MM.1S (cell line): ENCODE measurements around the gene FPGS.

Experiments used
- DNase-seq: peaks from one replicate; pipeline ENCODE4 v3.0.0-alpha.2; 2015
- H2AFZ ChIP-seq: fragments of 300-600 bp; sonication (generic); 2 replicates; pipeline ENCODE4 v1.6.0; 2016; ENCODE audit warnings: antibody characterized with exemption, low read length
- H3F3A ChIP-seq: fragments of 300-600 bp; sonication (generic); 2 replicates; pipeline ENCODE4 v1.6.1; 2016; ENCODE audit warnings: mild to moderate bottlenecking, antibody characterized with exemption, low read length, moderate library complexity, mixed read lengths; ENCODE audit not compliant: insufficient read depth
- H3K27ac ChIP-seq: fragments of 300-600 bp; sonication (generic); 2 replicates; pipeline ENCODE4 v1.5.1; 2016; ENCODE audit warnings: mild to moderate bottlenecking, low read length
- H3K27me3 ChIP-seq: fragments of 300-600 bp; sonication (generic); replicated peaks from 2 replicates; pipeline ENCODE4 v1.6.0; 2016; ENCODE audit warnings: low read length; ENCODE audit not compliant: insufficient read depth
- H3K36me3 ChIP-seq: fragments of 300-600 bp; sonication (generic); replicated peaks from 2 replicates; pipeline ENCODE4 v1.6.1; 2016; ENCODE audit warnings: mild to moderate bottlenecking, low read length, mixed read lengths; ENCODE audit not compliant: insufficient read depth
- H3K4me1 ChIP-seq: fragments of 300-600 bp; sonication (generic); 2 replicates; pipeline ENCODE4 v1.6.1; 2016; ENCODE audit warnings: low read length, mixed read lengths
- H3K4me2 ChIP-seq: fragments of 300-600 bp; sonication (generic); 2 replicates; pipeline ENCODE4 v1.6.0; 2016; ENCODE audit warnings: low read depth, low read length
- H3K4me3 ChIP-seq: fragments of 300-600 bp; sonication (generic); 2 replicates; pipeline ENCODE4 v1.5.1; 2016; ENCODE audit warnings: low read length, mixed read lengths
- H3K79me2 ChIP-seq: fragments of 300-600 bp; sonication (generic); 2 replicates; pipeline ENCODE4 v1.6.1; 2016; ENCODE audit warnings: mixed run types, low read length, mixed read lengths
- H3K9ac ChIP-seq: fragments of 300-600 bp; sonication (generic); 2 replicates; pipeline ENCODE4 v1.6.1; 2016; ENCODE audit warnings: low read length, mixed read lengths
- H3K9me2 ChIP-seq: fragments of 300-600 bp; sonication (generic); replicated peaks from 2 replicates; pipeline ENCODE4 v1.6.1; 2016; ENCODE audit warnings: mild to moderate bottlenecking, low read length, mixed read lengths; ENCODE audit not compliant: insufficient read depth
- H3K9me3 ChIP-seq: fragments of 300-600 bp; sonication (generic); replicated peaks from 2 replicates; pipeline ENCODE4 v1.6.1; 2016; ENCODE audit warnings: mild to moderate bottlenecking, low read length, mixed read lengths; ENCODE audit not compliant: insufficient read depth
- H4K20me1 ChIP-seq: fragments of 300-600 bp; sonication (generic); 2 replicates; pipeline ENCODE4 v1.6.1; 2016; ENCODE audit warnings: mild to moderate bottlenecking, low read length, moderate library complexity, mixed read lengths; ENCODE audit not compliant: insufficient read depth
- EZH2 ChIP-seq: fragments of 300-600 bp; sonication (generic); optimal IDR thresholded peaks from 2 replicates; pipeline ENCODE3; 2017; ENCODE audit warnings: low read depth, mild to moderate bottlenecking, antibody characterized with exemption, low read length, mixed read lengths
- EZH2phosphoT487 ChIP-seq: fragments of 300-600 bp; sonication (generic); IDR thresholded peaks from 2 replicates; pipeline ENCODE4 v1.6.1; 2018; ENCODE audit warnings: antibody characterized with exemption, low read length
- TF ChIP-seq, protein P1 (sequence below): fragments of 300-600 bp; sonication (generic); IDR thresholded peaks from 2 replicates; pipeline ENCODE4 v1.5.1; 2016; ENCODE audit warnings: antibody characterized with exemption, low read length, mixed read lengths

The FPGS gene

DNA sequence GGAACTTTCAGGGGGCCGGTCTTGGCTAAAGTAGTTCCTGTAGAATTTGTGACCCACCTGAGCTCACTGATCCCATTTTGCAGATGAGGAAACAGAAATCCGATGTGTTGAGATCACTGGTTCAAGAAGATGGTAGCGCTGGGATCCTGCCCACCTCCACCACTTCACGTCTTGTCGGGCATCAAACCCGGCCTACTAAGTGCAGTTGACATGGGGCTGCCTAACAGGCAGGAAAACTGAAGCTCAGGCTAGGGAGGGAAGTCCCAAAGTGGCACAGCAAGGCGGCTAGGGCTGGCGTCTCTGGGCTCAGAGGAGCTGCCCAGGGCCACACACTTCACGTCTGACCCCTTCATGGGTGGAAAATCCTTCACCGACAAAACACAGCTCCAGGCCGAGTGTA, 52.3 kb downstream of the FPGS start:
- no peak overlapping the region for H3K9ac ChIP-seq
- no peak overlapping the region for H3K4me2 ChIP-seq
- H3F3A ChIP-seq: no peaks in the 10 kb centered on the region
- H3K27ac ChIP-seq: no peak overlapping the region
- no peak overlapping the region for H3K4me3 ChIP-seq
- H4K20me1 ChIP-seq: no peaks in the 10 kb centered on the region
- H3K36me3 ChIP-seq: no peaks in the 10 kb centered on the region
- H3K9me2 ChIP-seq: no peaks in the 10 kb centered on the region
- H2AFZ ChIP-seq: no peak overlapping the region
- no peaks in the 10 kb centered on the region for H3K27me3 ChIP-seq
- H3K9me3 ChIP-seq: no peaks in the 10 kb centered on the region
- H3K79me2 ChIP-seq: no peaks in the 10 kb centered on the region
- DNase-seq: no peak
- H3K4me1 ChIP-seq: no peaks in the 10 kb centered on the region
- TF ChIP-seq, protein P1, sequence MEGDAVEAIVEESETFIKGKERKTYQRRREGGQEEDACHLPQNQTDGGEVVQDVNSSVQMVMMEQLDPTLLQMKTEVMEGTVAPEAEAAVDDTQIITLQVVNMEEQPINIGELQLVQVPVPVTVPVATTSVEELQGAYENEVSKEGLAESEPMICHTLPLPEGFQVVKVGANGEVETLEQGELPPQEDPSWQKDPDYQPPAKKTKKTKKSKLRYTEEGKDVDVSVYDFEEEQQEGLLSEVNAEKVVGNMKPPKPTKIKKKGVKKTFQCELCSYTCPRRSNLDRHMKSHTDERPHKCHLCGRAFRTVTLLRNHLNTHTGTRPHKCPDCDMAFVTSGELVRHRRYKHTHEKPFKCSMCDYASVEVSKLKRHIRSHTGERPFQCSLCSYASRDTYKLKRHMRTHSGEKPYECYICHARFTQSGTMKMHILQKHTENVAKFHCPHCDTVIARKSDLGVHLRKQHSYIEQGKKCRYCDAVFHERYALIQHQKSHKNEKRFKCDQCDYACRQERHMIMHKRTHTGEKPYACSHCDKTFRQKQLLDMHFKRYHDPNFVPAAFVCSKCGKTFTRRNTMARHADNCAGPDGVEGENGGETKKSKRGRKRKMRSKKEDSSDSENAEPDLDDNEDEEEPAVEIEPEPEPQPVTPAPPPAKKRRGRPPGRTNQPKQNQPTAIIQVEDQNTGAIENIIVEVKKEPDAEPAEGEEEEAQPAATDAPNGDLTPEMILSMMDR: no peak
- TF ChIP-seq EZH2: no peak
- TF ChIP-seq EZH2phosphoT487: no peak

- Histone ChIP-seq H3K36me3 (no peaks in the 10 kb centered on the region), H3K4me1 (no peaks in the 10 kb centered on the region), H3K27ac (no peak overlapping the region), H3K9ac (no peak overlapping the region), H3K4me3 (no peak overlapping the region), H3K4me2 (no peak overlapping the region), H3K9me3 (no peaks in the 10 kb centered on the region), H4K20me1 (no peaks in the 10 kb centered on the region), H3K79me2 (no peaks in the 10 kb centered on the region), H3K9me2 (no peaks in the 10 kb centered on the region), H3F3A (no peaks in the 10 kb centered on the region), H2AFZ (no peak overlapping the region), H3K27me3 (no peaks in the 10 kb centered on the region)
- TF ChIP-seq EZH2 (no peak), EZH2phosphoT487 (no peak)
- TF ChIP-seq, protein P1: no peak
- no peak for DNase-seq
Measured at GRCh38 chr9:127855522-127855921, 52.8 kb downstream of the FPGS start.

- H3K9ac ChIP-seq: no peak overlapping the region
- no peaks in the 10 kb centered on the region for H3F3A ChIP-seq
- no peak for DNase-seq
- no peak overlapping the region for H3K27ac ChIP-seq
- H4K20me1 ChIP-seq: no peaks in the 10 kb centered on the region
- H3K4me3 ChIP-seq: no peak overlapping the region
- H3K79me2 ChIP-seq: no peaks in the 10 kb centered on the region
- no peak overlapping the region for H3K4me2 ChIP-seq
- no peaks in the 10 kb centered on the region for H3K9me2 ChIP-seq
- no peaks in the 10 kb centered on the region for H3K36me3 ChIP-seq
- no peaks in the 10 kb centered on the region for H3K27me3 ChIP-seq
- no peak overlapping the region for H2AFZ ChIP-seq
- no peaks in the 10 kb centered on the region for H3K9me3 ChIP-seq
- H3K4me1 ChIP-seq: no peaks in the 10 kb centered on the region
- TF ChIP-seq, protein P1: no peak
- TF ChIP-seq EZH2phosphoT487: no peak
Measured at GRCh38 chr9:127856094-127856728, 53.5 kb downstream of the FPGS start.
